GM21723 (cell line): ENCODE measurements around the gene PSKH1.
"Not testable (repeated sequence)": the region's sequence is repeated elsewhere in the genome, so short reads cannot be mapped to it uniquely, and the experiment has no call there.

Experiments used
- ATAC-seq: cut with Tn5 transposase; IDR thresholded peaks from one replicate; pipeline ENCODE4 v1.9.1; 2021; ENCODE audit warnings: mild to moderate bottlenecking, moderate library complexity; ENCODE audit not compliant: unreplicated experiment

Gene PSKH1

DNA sequence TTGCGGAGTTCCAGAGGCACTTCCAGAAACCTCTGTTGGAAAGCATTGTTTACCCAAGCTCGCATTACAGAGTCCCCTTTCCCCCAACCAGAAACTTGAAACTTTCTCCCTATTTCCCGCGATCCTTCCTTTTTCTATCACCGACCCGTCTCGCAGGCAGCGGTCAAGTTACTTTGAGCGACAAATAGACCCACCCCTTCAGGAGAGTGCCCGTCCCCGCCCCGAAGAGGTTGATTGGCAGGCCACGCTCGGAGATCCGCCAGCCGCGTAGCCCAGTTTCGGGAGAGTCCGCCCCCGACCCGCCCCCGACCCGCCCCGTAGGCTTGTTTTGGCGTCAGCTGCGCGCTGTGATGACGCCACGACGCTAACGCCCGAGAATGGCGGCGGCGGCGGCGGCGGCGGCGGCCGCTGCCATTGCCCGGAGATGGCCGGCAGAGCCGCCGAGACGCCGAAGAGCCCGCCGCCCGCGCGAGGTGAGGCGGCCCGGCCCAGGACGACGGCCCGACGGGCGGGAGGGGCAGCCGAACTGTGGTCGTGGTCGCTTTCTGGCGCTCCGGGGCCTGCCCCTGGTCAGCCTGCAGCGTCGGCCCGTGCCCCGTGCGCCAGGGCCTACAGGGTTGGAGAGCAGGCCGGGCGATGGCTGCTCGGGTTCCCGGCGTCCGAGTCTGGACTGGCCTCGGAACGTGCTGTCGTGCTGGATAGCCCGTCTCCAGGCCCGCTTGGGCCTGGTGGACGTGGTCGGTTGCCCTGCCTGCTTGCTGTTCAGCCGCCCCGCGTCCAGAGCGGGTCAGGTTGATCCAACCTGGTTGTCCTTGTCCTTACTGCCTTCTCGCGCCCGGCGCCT is at the start of gene PSKH1:
PSKH1 (plus strand) TSS at position 356 of the 844 bp plus-strand sequence. CDS start 15,496 bp downstream, outside the sequence.
- peak; percentile 77 for ATAC-seq

DNA sequence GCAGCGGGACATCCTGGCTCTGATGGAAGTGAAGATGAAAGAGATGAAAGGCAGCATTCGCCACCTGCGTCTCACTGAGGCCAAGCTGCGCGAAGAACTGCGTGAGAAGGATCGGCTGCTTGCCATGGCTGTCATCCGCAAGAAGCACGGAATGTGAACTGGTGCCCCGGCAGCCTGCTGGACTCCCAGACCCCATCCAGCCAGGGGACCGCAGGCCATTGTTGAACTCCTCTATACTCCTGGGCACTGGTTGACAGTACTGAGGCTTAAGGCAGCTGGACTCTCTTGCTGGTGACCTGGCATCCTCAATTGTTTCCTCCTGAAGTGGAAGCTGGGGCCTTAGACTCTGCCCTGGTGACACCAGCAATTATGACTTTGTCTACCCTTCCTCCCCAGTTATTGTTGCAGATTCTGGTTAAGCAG is 49.7 kb upstream of the PSKH1 start:
- ATAC-seq, result no peak

DNA sequence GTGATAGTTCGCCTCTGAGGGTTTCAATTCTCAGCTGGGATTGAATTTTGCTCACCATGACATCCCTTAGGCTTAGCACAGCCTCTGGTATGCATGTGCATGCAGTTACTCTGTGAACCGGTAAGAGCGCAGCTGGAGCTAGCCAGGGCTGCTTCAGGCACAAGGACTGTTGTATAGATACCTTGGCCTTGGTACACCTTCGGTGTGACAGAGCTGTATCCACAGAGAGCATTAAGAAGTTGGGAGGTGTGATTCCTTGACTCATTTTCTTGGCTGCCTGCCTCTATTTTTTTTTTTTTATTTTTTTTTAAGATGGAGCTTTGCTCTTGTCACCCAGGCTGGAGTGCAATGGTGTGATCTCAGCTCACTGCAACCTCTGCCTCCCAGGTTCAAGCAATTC is 48.6 kb upstream of the PSKH1 start:
- no peak for ATAC-seq

DNA sequence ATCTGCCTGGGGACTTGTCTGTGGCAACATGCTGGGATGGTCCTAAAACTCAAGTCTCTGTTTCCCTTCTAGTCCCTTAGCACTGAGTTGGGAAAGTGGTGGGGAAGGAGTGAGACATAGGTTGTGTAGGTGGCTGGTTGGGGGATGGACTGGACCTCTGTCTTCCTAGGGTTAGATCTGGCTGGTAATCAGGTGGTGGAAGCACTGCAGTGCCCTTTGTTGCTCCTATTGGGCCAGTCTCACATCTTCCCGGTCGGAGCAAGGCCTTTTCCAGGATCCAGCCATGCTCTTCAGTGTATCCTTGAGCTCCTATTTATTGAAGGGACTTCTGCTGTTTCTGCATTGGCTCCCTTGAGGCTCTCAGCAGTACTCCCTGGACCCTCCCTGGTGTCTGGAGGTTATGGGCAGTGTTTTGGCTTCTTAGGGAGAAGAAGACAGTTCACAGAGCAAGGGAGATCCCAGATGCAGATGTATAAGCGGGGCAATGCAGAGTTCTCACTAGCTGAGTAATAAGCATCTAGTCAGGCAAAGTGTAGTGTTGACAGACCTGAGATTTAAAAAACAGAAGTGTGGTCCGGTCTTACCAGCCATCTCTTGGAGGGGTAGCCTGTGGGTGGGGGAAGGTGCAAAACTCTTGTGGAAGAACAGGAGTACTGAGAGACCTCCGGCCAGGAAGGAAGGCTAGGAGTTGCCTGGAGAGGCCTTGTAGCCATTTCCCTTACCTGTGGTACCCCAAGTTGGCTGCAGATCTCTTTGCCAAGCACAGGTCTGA is 47.6 kb upstream of the PSKH1 start:
- no peak for ATAC-seq

DNA sequence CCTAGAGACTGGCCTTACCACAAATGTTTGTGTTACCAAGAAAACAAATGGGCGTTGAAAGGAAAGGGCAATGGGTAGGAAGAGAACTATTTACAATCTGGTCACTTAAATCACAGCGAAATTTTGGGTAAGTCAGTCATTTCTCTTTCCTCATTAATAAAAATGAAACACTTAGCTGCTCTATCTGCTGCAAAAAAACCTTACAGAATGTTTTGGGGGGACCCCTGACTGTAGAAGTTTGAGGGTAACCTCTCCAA is 47.1 kb upstream of the PSKH1 start:
- ATAC-seq, result no peak

DNA sequence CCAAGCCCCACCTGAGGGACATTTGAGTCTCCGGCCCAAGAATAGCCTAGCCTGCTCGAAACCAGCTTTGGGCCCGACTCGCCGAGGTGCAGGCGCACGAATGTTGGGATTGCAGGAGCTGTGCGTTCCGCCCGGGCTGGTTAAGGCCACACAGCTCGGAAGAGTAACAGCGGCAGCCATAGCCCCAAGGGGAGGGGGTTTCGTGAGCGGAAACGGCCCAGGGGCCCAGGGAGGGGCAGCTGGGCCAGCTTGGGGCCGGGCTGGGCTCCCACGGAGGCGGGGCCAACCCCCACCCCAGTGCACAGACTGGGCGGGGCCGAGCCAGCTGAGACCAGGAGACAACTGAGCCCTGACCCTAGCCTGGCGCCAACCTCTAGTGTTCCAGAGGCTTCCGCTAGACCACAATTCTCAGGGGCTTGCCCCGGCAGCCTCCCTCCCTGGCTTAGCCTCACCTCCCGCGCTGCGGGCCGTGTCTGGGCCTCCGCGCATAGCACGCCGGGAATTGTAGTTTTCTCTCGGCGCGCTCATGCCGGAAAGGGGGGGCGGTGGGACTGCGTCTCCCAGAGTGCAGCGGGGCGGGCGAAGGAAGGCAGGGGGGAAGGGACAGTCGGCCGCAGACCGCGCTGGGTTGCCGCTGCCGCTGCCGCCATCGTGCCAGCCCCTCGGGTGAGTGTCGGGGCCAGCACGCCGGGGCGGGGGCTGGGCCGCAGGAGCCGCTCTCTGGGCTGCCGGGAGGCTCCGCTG is 46.6 kb upstream of the PSKH1 start, which contains the start of gene NUTF2:
NUTF2 (plus strand) TSS at position 614 of the 744 bp plus-strand sequence. CDS start 18,198 bp downstream, outside the sequence.
- peak; percentile 58 for ATAC-seq

DNA sequence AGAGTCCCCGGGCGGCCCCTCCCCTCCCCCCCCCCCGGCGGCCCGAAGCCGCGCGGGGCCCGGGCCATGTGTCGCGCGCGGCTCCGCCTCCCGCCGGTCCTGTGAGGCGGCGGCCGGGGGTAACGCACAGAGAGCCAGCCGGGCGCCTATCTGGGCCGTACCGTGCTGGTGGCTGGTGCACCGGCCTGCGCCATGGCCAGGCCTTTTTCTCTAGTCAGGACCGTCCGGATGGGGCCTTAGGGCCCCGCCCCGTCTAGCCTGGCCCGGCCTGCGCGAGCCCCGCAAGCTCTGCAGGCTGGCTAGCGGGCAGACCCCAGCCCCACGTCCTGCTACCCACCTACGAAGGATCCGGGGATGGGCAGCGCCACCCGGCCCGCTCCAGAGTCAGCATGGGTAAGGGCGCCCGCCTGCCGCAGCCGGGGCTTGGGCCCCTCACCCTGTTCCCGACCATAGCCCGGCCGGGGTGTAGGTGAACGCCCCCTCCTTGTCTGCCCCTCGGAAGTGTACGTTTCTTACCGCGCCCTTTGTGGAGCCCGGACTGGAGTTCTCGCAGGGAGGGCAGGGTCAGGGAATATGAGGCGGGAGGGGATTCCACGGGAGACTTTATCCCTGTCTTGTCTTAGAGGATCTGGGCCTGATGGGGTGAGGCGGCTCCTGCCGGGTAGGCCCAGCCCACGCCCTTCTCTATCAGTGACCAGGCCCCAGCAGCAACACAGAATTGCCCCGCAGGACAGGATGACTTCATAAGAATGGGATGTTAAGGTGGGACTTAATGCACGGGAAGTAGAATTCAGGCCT is 45.8 kb upstream of the PSKH1 start, which contains the start of gene CENPT:
CENPT (minus strand) TSS at position 630 of the 798 bp plus-strand sequence. CDS start 13,834 bp downstream, outside the sequence.
- ATAC-seq, result peak; percentile 44

DNA sequence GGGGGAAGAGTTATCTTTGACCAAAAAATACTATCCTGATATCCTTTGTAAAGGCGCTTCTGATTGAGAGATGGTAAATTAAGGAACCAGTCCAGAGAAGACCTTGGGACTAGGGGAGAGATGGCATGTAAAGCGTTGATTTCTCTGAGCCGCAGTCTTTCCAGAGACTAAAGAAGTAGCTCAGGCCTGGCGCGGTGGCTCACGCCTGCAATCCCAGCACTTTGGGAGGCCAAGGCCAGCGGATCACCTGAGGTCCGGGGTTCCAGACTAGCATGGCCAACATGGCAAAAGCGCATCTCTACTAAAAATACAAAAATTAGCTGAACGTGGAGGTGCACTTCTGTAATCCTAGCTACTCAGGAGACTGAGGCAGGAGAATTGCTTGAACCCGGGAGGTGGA is 44.9 kb upstream of the PSKH1 start:
- no peak for ATAC-seq

DNA sequence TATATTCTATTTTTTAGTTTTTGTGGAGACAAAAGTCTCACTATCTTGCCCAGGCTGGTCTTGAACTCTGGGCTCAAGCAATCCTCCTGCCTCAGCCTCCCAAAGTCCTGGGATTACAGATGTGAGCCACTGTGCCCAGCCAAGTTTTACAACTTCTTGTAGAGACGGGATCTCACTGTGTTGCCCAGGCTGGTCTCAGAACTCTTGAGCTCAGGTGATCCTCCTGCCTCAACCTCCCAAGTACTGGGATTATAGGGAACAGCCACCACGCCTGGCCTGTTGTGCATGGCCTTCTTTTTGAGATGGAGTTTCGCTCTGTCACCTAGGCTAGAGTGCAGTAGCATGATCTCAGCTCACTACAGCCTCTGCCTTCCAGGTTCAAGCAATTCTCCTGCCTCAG is 39.4 kb upstream of the PSKH1 start:
- ATAC-seq, result no peak

DNA sequence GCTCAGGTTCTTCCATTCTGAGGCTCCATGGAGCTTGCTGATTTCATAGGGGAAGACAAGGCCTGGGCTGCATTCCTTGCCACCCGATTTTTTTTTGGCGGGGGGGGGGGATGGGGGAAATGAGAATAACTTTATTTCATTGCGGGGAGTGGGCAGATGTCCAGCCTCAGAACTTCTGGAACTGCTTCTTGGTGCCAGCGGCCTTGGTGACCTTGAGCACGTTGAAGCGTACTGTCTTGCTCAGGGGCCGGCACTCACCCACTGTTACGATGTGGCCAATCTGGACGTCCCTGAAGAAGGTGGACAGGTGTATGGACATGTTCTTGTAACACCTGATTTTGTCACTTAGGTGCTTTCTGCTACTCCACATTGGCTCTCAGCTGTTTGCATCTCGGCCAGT is 37.3 kb upstream of the PSKH1 start:
- ATAC-seq, result no peak

DNA sequence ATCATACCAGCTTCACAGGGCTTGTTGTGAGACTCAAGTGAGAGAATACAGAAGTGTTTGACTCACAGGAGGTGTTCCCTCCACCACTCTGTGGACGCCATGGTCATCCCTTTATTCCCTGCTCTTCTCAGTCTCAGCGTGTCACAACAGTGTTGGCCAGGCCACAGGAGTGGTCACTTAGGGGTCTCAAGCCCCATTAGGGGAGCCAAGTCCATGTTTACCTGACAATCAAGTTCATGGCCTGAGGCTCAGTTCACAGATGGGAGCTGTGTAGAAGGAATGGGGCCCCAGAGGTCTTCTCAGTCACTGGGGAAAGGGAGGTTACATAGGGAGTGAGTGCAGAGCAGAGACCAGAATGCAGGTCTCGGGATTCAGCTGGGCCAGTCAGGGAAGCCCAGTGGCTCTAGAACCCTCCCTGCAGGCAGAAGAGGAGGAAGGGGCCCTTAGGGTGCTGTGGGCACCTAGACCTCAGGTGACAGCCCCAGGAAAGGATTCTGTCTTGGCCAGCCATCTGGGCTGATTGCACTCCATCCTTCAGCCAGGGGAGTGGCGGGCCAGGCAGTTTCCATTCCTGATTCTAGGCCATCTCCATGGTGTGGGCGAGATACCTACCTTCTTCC is 36.0 kb upstream of the PSKH1 start:
- ATAC-seq, result no peak

DNA sequence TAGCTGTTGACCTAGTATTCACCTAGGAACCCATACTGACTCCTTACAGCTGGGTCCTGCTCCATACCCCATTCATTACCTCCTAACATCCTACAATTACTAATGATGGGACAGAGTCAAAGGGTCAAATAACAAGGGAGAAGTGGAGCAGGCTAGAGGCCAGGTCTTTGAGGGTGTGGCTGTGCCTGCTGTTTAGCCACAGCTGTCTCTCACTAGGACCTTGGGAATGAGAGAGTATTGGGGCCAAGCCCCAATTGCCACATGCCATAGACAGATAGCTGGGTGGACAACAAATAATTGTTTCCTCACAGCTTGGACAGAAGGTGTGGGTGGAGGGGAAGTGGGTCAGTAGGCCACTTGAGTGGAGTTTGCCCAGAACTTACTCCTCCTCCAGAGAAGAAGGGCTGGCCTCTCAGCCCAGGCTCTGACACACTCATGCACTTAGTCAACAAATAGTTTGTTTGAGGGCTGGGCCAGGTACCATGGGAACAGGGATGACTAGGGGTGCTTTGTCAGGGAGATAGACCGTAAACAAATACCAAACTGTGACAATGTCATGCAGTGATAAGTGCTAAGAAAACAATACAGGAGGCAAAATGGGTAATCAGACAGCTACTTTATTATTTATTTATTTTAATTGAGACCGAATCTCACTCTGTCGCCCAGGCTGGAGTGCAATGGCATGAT is 35.4 kb upstream of the PSKH1 start:
- ATAC-seq, result no peak

DNA sequence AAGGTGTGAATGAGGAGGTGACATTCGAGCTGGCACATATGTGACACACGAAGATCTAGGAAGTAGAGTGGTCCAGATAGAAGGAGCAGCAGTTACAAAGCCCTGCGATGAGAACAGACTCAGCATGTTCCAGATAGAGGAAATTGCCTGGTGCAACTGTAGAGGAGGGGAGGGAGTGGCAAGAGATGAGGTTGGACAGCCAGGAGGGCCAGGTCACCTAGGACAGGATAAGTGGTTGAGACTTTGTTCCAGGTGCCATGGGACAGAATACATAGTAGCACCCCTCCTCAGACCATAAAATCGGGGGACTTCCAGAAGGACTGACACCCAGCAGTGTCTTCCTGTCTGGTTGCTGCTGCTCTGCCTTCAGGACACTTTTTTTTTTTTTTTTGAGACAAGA is 34.6 kb upstream of the PSKH1 start:
- ATAC-seq, result no peak

DNA sequence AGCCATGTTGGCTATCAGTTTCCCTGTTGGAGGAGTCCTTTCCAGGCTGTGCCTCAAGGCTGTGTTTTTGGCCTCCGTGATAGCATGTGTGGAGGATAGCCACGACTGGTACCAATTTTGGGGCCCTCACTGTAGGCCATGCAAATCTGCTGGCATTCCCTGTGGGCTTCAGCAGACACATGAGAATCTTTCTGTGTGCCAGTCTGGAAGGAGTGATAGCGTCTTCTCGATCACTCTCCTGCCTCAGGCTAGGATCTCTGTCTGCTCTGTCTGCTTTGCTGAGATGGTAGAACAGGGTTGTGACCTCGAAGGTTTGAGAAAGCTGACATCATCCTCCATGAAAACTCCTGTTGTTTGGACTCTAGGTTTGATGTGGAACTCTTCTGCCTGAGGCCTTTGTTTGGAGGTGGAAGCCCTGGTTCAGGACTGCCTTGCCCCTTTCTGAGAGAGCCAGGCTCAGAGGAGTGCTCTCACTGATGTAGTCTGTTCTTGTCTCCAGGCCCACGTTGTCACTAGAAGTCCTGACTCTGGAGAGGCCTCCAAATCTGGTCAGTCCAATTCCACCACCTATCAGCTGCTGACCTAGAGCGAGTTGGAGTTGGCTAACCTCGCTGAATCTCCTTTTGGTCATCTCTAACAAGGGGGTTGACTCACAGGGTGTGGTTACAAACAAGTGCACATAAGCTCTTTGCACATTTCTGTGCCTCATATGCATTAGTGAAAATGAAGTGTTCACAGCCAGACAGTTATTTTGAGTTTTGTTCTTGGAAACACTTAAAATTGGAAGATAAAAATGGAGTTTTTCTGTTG is 32.3 kb upstream of the PSKH1 start:
- ATAC-seq, result no peak

DNA sequence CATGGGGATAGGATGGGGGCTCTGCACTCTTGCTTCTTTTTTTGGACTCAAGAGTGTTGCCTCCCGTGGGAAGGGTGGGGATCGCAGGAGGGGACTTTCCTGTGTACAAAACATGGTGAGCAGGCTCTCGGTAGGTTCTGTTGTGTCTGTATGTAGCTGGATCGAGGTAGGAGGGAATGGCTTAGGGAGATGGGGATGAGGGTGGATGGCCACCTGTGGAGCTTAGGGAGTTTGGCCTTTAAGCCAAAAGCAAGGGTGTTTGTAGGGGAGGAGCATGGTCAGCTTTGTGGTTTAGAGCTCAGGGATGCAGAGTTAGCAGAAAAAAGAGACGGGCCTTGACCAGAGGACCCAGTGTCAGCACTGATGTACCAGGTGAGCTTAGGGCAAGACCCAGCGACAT is 31.2 kb upstream of the PSKH1 start:
- ATAC-seq, result no peak

DNA sequence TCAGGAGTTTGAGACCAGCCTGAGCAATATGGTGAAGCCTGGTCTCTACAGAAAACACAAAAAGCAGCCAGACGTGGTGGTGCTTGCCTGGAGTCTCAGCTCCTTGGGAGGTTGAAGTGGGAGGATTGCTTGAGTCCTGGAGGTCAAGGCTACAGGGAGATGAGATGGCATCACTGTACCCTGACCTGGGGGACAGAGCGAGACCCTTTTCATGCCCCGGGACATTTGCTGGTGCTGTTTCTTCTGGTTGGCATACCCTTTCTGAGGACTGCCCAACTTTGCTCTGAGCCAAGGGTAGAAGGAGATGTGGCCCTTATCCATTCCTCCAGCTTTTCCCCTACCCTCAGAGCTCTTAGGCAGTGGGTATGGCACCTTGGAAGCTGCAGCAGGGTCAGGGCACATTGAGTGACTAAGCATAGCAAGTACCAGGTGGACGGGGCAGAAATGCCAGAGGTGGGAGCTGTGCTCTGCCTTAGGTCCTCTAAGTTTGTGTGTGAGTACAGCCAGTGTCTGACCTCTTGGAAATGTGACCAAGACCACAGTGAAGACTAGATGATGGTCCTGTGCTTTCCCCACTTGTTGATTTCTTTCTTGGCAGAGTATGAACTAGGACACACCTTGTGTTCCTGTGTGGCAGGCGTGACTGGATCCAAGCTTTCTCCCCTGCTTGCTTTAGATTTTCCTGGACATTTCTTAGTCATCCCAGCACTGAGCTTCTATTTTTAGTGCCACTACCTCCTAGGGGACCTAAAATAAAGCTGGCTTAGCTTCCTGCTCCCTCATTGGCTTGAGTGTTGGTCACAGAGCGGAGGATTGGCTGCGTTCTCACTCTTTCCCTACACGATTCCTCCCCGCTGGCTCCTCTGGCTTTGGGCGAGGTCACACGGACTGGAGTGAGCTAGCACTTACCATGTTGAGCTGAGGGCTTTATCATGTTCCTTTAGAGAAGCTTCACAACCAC is 30.2 kb upstream of the PSKH1 start:
- no peak for ATAC-seq

DNA sequence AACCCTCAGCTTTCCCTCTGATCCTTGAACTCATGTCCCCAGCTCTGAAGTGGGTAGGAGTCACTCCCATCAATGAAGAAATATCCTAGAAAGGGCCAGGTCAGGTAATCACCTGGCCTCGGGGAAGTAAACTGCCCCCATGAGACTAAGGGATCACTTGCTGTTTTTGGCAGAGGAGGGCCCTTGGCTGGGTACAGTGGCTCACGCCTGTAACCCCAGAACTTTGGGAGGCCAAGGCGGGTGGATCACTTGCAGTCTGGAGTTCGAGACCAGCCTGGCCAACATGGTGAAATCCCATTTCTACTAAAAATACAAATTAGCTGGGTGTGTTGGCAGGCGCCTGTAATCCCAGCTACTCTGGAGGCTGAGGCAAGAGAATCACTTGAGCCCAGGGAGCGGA is 29.0 kb upstream of the PSKH1 start:
- ATAC-seq, result not testable (repeated sequence)

DNA sequence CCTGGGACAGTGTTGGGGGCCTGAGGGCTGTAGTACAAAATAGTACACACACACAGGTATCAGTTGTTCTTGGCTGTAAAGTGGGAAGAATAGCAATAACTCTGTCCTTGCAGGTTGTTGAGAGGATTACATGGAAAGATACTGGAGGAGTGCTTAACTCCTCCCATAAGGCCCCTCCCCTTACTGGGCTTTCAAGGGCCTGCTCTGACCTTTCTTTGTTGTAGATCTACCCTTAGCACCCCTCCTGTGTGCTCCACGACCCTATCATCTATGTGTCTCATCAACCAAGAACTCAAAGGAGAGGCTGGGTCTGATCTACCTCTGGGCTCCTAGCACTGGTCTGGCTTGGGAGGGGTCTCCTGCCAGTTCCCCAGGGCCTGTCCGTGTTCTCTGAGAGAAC is 28.5 kb upstream of the PSKH1 start:
- ATAC-seq, result no peak
